ENCODE data around the gene PTCH2. TPM values are rescaled to one million over a fixed set of nuclear protein-coding genes. Genes with fewer than 3 reads are reported as not detected.

Gene PTCH2
- total and polyA plus RNA-seq, 2 of the 13 experiments (the other 11 are each of a cell fraction or from before 2014, with no cell fraction given): 0.60 to 1.5 TPM

- peak; percentile 91 for TF ChIP-seq GABPB1 (CRISPR knock-in tag; IDR thresholded peaks at IDR 0.05)
- TF ChIP-seq TEF (CRISPR knock-in tag; IDR thresholded peaks at IDR 0.05): no peak
- no peak for TF ChIP-seq SRSF1 (optimal IDR thresholded peaks at IDR 0.05; ENCODE audit: low read depth, low read length)
- TF ChIP-seq TCF7L2 (IDR thresholded peaks at IDR 0.05; ENCODE audit: low read depth, low read length): no peak
- TF ChIP-seq SNAPC5 (CRISPR knock-in tag; IDR thresholded peaks at IDR 0.05; ENCODE audit: borderline replicate concordance): 0 out of 2 replicates have a peak, but pooled peaks have one; percentile 61
- peak; percentile 46; the same call in 1 of the 2 replicates for TF ChIP-seq CREB3 (CRISPR knock-in tag; IDR thresholded peaks at IDR 0.05)
- peak; percentile 66; the same call in 1 of the 2 replicates for TF ChIP-seq ZNF343 (CRISPR knock-in tag; IDR thresholded peaks at IDR 0.05)
- TF ChIP-seq CENPT (CRISPR knock-in tag; IDR thresholded peaks at IDR 0.05; ENCODE audit: low read depth): 0 out of 2 replicates have a peak, but pooled peaks have one; percentile 60
- no peak for TF ChIP-seq STAT6 (CRISPR knock-in tag; IDR thresholded peaks at IDR 0.05; ENCODE audit: borderline replicate concordance)
- TF ChIP-seq ZNF772 (CRISPR knock-in tag; IDR thresholded peaks at IDR 0.05): no peak
- TF ChIP-seq ZBTB8A (CRISPR knock-in tag; IDR thresholded peaks at IDR 0.05; ENCODE audit: borderline replicate concordance, low read depth): peak; percentile 35; the same call in 1 of the 2 replicates
- TF ChIP-seq ZNF713 (CRISPR knock-in tag; IDR thresholded peaks at IDR 0.05): no peak
- no peak; the same call in 1 of the 2 replicates for TF ChIP-seq ZNF549 (CRISPR knock-in tag; IDR thresholded peaks at IDR 0.05)
- peak; percentile 76 for TF ChIP-seq YY1 (IDR thresholded peaks at IDR 0.05; ENCODE audit: insufficient read depth, insufficient replicate concordance, low read depth, low read length)
- TF ChIP-seq ZNF678 (CRISPR knock-in tag; IDR thresholded peaks at IDR 0.05): 0 out of 2 replicates have a peak, but pooled peaks have one; percentile 49
- no peak for TF ChIP-seq ZNF75D (CRISPR knock-in tag; IDR thresholded peaks at IDR 0.05; ENCODE audit: borderline replicate concordance)
- TF ChIP-seq ZNF737 (CRISPR knock-in tag; IDR thresholded peaks at IDR 0.05; ENCODE audit: borderline replicate concordance): no peak
- TF ChIP-seq XRCC5 (optimal IDR thresholded peaks at IDR 0.05; ENCODE audit: low read length): no peak
- TF ChIP-seq RAD51 (IDR thresholded peaks at IDR 0.05; ENCODE audit: borderline replicate concordance): no peak
- no peak for TF ChIP-seq ZSCAN12 (CRISPR knock-in tag; IDR thresholded peaks at IDR 0.05)
- TF ChIP-seq DR1 (CRISPR knock-in tag; IDR thresholded peaks at IDR 0.05): no peak
- no peak for TF ChIP-seq E2F2 (CRISPR knock-in tag; IDR thresholded peaks at IDR 0.05; ENCODE audit: borderline replicate concordance)
- no peak for TF ChIP-seq MTF1 (CRISPR knock-in tag; IDR thresholded peaks at IDR 0.05)
- 0 out of 2 replicates have a peak, but pooled peaks have one; percentile 35 for TF ChIP-seq WIZ (CRISPR knock-in tag; IDR thresholded peaks at IDR 0.05)
Measured at GRCh38 chr1:44784094-44785028, 58.7 kb downstream of the PTCH2 start (continued).

Measured in HepG2 (cell line).